ENCODE measurements around the gene RUNDC3A. TPM values are rescaled to one million over a fixed set of nuclear protein-coding genes. Genes with fewer than 3 reads are reported as not detected.
A peak's percentile ranks its signal among the peaks of the same experiment; 100 is the strongest.

Gene RUNDC3A
- total RNA-seq, 2 experiments from 2014 or later = 0.08 to 0.16 TPM

- no peak overlapping the region for H3K27ac Mint-ChIP-seq
- peaks cover 3% of the 10 kb centered on the region for H3K4me1 Mint-ChIP-seq
- no peaks in the 10 kb centered on the region for H3K36me3 Mint-ChIP-seq
- H3K27me3 Mint-ChIP-seq = peaks cover 5% of the 10 kb centered on the region
- DNase-seq = no peak
- no peak overlapping the region for H3K4me3 Mint-ChIP-seq
- no peaks in the 10 kb centered on the region for H3K9me3 Mint-ChIP-seq
Measured at GRCh38 chr17:44277976-44278375, 30.4 kb upstream of the RUNDC3A start.

GRCh38 chr17:44279346-44279665 is 29.1 kb upstream of the RUNDC3A start:
- H3K4me3 Mint-ChIP-seq = no peak overlapping the region
- H3K27me3 Mint-ChIP-seq = peaks cover 5% of the 10 kb centered on the region
- H3K4me1 Mint-ChIP-seq = peaks cover 3% of the 10 kb centered on the region
- no peaks in the 10 kb centered on the region for H3K36me3 Mint-ChIP-seq
- H3K9me3 Mint-ChIP-seq = no peaks in the 10 kb centered on the region
- H3K27ac Mint-ChIP-seq = no peak overlapping the region
- no peak for DNase-seq

GRCh38 chr17:44279666-44280391 is 28.6 kb upstream of the RUNDC3A start:
- no peak overlapping the region for H3K27ac Mint-ChIP-seq
- no peaks in the 10 kb centered on the region for H3K9me3 Mint-ChIP-seq
- H3K36me3 Mint-ChIP-seq = no peaks in the 10 kb centered on the region
- H3K4me3 Mint-ChIP-seq = no peak overlapping the region
- peaks cover 5% of the 10 kb centered on the region for H3K27me3 Mint-ChIP-seq
- DNase-seq = peak; percentile 10
- H3K4me1 Mint-ChIP-seq = peaks cover 3% of the 10 kb centered on the region

- Mint-ChIP-seq H3K4me1 (peaks cover 3% of the 10 kb centered on the region), H3K4me3 (no peak overlapping the region), H3K9me3 (no peaks in the 10 kb centered on the region), H3K27ac (no peak overlapping the region), H3K36me3 (no peaks in the 10 kb centered on the region), H3K27me3 (peaks cover 5% of the 10 kb centered on the region)
- DNase-seq = no peak
Measured at GRCh38 chr17:44280392-44280937, 27.9 kb upstream of the RUNDC3A start.

- no peak for DNase-seq
- no peak overlapping the region for H3K4me3 Mint-ChIP-seq
- H3K27ac Mint-ChIP-seq = no peak overlapping the region
- peaks cover 3% of the 10 kb centered on the region for H3K4me1 Mint-ChIP-seq
- H3K9me3 Mint-ChIP-seq = no peaks in the 10 kb centered on the region
- H3K27me3 Mint-ChIP-seq = peaks cover 5% of the 10 kb centered on the region
- H3K36me3 Mint-ChIP-seq = no peaks in the 10 kb centered on the region
Measured at GRCh38 chr17:44281570-44281969, 26.8 kb upstream of the RUNDC3A start.

GRCh38 chr17:44282264-44282663 is 26.1 kb upstream of the RUNDC3A start:
- no peak for DNase-seq
- H3K36me3 Mint-ChIP-seq = no peaks in the 10 kb centered on the region
- no peak overlapping the region for H3K4me3 Mint-ChIP-seq
- no peaks in the 10 kb centered on the region for H3K9me3 Mint-ChIP-seq
- H3K27ac Mint-ChIP-seq = no peak overlapping the region
- peaks cover 5% of the 10 kb centered on the region for H3K27me3 Mint-ChIP-seq
- peaks cover 3% of the 10 kb centered on the region for H3K4me1 Mint-ChIP-seq

GRCh38 chr17:44283344-44284023 is 24.9 kb upstream of the RUNDC3A start:
- H3K27me3 Mint-ChIP-seq = peaks cover 5% of the 10 kb centered on the region
- H3K36me3 Mint-ChIP-seq = no peaks in the 10 kb centered on the region
- H3K9me3 Mint-ChIP-seq = no peaks in the 10 kb centered on the region
- no peak for DNase-seq
- H3K27ac Mint-ChIP-seq = no peak overlapping the region
- H3K4me1 Mint-ChIP-seq = peaks cover 3% of the 10 kb centered on the region
- H3K4me3 Mint-ChIP-seq = no peak overlapping the region

- Mint-ChIP-seq H3K4me3 (no peak overlapping the region), H3K4me1 (peaks cover 3% of the 10 kb centered on the region), H3K27ac (no peak overlapping the region), H3K27me3 (peaks cover 5% of the 10 kb centered on the region), H3K36me3 (no peaks in the 10 kb centered on the region), H3K9me3 (no peaks in the 10 kb centered on the region)
- DNase-seq = no peak
Measured at GRCh38 chr17:44284024-44284400, 24.4 kb upstream of the RUNDC3A start.

- Mint-ChIP-seq H3K27ac (no peak overlapping the region), H3K36me3 (no peaks in the 10 kb centered on the region), H3K4me1 (no peaks in the 10 kb centered on the region), H3K4me3 (no peak overlapping the region), H3K27me3 (no peaks in the 10 kb centered on the region), H3K9me3 (no peaks in the 10 kb centered on the region)
- DNase-seq = no peak
Measured at GRCh38 chr17:44287651-44288050, 20.8 kb upstream of the RUNDC3A start.

- peaks cover 5% of the 10 kb centered on the region for H3K4me1 Mint-ChIP-seq
- no peak for DNase-seq
Measured at GRCh38 chr17:44293509-44294226, 14.7 kb upstream of the RUNDC3A start.

GRCh38 chr17:44297975-44298374 is 10.4 kb upstream of the RUNDC3A start:
- H3K9me3 Mint-ChIP-seq = no peaks in the 10 kb centered on the region
- no peak overlapping the region for H3K4me3 Mint-ChIP-seq
- no peak overlapping the region for H3K27ac Mint-ChIP-seq
- H3K36me3 Mint-ChIP-seq = no peaks in the 10 kb centered on the region
- peaks cover 5% of the 10 kb centered on the region for H3K4me1 Mint-ChIP-seq
- H3K27me3 Mint-ChIP-seq = peaks cover 6% of the 10 kb centered on the region
- no peak for DNase-seq

More at GRCh38 chr17:44293509-44294226, 14.7 kb upstream of the RUNDC3A start:
- H3K27me3 Mint-ChIP-seq = no peaks in the 10 kb centered on the region
- no peaks in the 10 kb centered on the region for H3K9me3 Mint-ChIP-seq
- no peak overlapping the region for H3K4me3 Mint-ChIP-seq
- H3K36me3 Mint-ChIP-seq = no peaks in the 10 kb centered on the region
- no peak overlapping the region for H3K27ac Mint-ChIP-seq

GRCh38 chr17:44304651-44305050 is 3.8 kb upstream of the RUNDC3A start:
- Mint-ChIP-seq H3K36me3 (no peaks in the 10 kb centered on the region), H3K4me3 (no peak overlapping the region), H3K27me3 (peaks cover 42% of the 10 kb centered on the region), H3K27ac (no peak overlapping the region), H3K4me1 (peaks cover 4% of the 10 kb centered on the region), H3K9me3 (no peaks in the 10 kb centered on the region)
- no peak for DNase-seq

- H3K4me1 Mint-ChIP-seq = peaks cover 4% of the 10 kb centered on the region
- no peaks in the 10 kb centered on the region for H3K9me3 Mint-ChIP-seq
- H3K4me3 Mint-ChIP-seq = peak overlapping the region; percentile 35
- DNase-seq = no peak
- H3K36me3 Mint-ChIP-seq = no peaks in the 10 kb centered on the region
- peaks cover 45% of the 10 kb centered on the region for H3K27me3 Mint-ChIP-seq
- H3K27ac Mint-ChIP-seq = no peak overlapping the region
Measured at GRCh38 chr17:44307387-44308186, 814 bp upstream of the RUNDC3A start.

GRCh38 chr17:44308865-44309264 is 464 bp downstream of the RUNDC3A start:
- H3K4me1 Mint-ChIP-seq = peaks cover 4% of the 10 kb centered on the region
- no peaks in the 10 kb centered on the region for H3K36me3 Mint-ChIP-seq
- no peaks in the 10 kb centered on the region for H3K9me3 Mint-ChIP-seq
- H3K4me3 Mint-ChIP-seq = peak overlapping the region; percentile 10
- no peak overlapping the region for H3K27ac Mint-ChIP-seq
- DNase-seq = no peak
- peaks cover 46% of the 10 kb centered on the region for H3K27me3 Mint-ChIP-seq

GRCh38 chr17:44309472-44309871 is 1.1 kb downstream of the RUNDC3A start:
- DNase-seq = no peak
- no peak overlapping the region for H3K4me3 Mint-ChIP-seq
- peaks cover 4% of the 10 kb centered on the region for H3K4me1 Mint-ChIP-seq
- no peaks in the 10 kb centered on the region for H3K9me3 Mint-ChIP-seq
- no peak overlapping the region for H3K27ac Mint-ChIP-seq
- no peaks in the 10 kb centered on the region for H3K36me3 Mint-ChIP-seq
- peaks cover 49% of the 10 kb centered on the region for H3K27me3 Mint-ChIP-seq
